HG02938 (cell line): ENCODE measurements around the gene PSMB1.
"Not testable (repeated sequence)": the region's sequence is repeated elsewhere in the genome, so short reads cannot be mapped to it uniquely, and the experiment has no call there.

Experiments
- ATAC-seq: cut with Tn5 transposase; IDR thresholded peaks from one replicate; pipeline ENCODE4 v1.9.1; 2021; ENCODE audit warnings: mild to moderate bottlenecking, moderate library complexity; ENCODE audit not compliant: unreplicated experiment

The PSMB1 gene

DNA sequence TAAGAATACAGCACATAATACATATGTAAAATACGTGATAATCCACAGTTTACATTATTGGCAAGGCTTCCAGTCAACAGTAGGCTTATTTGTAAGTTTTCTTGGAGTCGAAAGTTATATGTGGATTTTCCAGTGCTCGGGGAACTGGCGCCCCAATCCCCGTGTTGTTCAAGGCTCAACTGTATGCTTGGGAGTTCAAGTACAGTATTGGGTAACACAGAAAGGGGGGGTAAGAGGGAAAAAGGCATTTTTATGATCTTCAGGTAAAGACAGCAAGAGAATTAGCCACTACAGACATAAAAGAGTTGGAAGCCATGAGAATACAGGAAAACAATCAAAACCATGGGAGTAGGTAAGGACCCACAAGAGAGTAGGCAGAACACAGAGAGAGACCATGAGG, 16.4 kb downstream of the PSMB1 start:
- no peak for ATAC-seq

DNA sequence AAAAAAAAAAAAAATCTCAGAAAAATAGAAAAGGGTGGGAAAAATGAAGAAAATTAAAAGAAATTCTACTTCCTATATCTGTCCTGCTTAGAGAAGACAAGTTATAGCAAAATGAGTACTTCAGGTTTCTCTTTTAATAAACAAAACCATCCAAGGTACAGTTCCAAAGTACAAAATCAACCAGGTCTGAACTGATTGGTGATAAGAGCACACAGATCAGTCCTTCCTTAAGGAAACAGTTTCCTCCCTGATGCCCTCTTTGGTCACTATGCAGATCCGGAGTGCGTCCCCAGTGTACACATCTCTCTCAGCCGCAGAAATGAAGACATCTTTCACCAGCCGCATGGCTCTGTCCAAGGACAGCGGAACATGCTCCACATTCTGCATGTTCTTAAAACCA, 18.1 kb downstream of the PSMB1 start:
- no peak for ATAC-seq

DNA sequence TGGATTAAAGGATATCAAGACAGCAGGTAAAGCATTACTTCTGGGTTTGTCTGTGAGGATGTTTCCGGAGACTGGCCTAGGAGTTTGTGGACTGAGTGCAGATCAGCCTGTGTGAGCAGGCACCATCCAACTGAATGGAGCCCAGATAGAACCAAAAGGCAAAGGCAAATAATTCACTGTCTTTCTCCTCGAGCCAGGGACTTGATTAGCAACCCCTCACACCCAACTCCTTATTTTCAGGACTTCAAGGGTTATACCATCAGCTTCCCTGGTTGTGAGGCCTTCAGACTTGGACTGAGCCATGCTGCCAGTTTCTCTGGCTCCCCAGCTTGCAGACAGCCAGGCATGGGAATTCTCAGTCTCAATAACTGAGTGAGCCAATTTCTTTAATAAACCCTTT, 19.3 kb downstream of the PSMB1 start:
- ATAC-seq, result no peak

DNA sequence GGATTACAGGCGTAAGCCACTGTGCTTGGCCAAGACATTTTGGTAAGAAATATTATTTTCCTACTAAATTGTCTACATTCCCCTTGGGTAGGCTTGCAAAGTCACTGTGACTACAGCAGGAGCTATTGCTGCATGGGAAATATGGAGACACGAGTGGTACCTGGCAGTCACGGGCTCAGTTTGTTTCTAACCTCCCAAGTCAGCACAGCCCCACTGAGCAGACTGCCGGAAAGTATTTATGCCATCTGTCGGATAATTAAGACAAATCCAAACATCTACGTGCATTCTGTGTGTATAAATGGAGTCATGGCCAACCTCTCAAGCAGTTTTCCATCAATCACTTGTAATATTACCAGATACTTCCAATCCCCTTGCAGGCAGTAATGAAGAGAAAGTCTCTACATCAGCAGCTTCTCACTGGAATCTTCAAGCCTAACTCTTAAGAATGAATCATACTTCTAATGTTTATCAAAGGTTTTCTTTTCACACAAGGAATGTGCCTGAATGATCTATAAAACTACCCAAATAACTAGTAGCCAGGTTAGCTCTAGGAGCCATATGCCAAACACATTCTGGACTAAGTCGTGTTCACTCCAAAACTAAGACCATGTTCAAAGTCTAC, 20.1 kb downstream of the PSMB1 start:
- no peak for ATAC-seq

DNA sequence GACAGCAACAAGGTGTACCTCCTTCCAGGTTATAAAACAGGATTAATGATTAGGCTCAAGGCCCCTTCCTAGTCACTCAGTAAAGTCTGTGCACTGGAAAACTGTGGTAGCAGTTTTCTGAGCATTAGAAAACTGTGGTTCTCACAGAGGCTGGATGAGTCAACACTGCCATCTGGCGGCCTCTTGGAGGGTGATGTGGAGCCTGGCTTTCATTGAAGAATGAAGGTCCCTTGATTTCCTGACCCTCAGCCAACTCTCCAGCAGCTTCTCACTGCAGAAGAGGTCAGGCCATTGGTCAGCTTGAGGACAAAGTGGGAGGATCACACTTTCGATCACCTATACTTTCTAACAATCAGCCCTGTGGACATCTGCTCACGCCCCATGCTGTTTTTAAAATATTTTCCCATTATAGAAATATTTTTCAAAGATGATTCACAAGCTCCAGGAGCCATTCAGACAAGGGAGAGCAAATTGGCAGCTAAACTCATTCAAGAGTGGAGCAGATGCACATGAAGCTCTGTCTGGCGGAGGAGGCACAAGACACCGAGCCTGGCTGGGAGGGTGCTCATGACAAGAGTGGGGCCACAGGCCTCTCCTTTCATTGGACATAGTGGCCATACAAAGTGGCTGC, 23.2 kb downstream of the PSMB1 start:
- peak; percentile 82 for ATAC-seq

DNA sequence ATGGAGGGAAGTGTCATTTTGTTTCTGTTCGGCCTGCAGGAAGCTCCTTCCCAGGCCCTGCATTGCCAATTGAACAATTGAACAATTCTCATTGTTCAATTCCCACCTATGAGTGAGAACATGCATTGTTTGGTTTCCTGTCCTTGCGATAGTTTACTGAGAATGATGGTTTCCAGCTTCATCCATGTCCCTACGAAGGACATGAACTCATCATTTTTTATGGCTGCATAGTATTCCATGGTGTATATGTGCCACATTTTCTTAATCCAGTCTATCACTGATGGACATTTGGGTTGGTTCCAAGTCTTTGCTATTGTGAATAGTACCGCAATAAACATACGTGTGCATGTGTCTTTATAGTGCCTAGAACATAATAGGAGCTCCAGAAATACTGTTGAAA, 25.1 kb downstream of the PSMB1 start:
- not testable (repeated sequence) for ATAC-seq

DNA sequence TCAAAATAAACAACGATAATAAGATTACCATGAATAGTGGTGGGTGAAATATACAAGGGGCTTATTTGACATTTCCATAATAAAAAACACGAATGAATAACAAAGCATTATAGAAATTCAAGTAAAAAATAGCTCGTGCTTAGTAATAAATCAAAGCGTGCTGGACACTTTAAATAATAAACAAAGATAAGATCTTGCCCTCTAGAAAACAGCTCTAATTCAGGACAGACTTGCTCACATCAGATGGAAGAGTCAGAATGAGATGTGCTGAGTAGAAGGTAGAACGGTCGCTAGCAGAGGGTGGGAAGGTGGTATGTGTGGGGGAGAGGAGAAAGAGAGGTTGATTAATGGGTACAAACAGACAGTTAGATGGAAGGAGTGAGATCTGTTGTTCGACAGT, 27.3 kb downstream of the PSMB1 start:
- ATAC-seq, result no peak

DNA sequence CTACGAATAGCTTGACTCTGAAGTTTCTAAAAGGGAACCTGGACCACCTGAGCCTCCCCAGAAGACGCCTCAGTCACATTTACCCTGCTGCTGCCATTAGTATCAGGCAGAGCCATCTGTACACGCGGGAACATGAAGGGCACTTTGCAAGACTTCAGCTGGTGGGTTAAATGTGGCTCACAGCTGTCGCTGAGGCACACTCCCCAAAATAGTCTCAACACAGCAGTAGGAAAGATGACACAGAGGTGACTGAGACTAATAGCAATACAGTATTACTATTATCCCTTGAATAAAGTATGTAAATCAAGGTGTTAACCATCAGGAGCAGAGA, 29.0 kb downstream of the PSMB1 start:
- no peak for ATAC-seq

DNA sequence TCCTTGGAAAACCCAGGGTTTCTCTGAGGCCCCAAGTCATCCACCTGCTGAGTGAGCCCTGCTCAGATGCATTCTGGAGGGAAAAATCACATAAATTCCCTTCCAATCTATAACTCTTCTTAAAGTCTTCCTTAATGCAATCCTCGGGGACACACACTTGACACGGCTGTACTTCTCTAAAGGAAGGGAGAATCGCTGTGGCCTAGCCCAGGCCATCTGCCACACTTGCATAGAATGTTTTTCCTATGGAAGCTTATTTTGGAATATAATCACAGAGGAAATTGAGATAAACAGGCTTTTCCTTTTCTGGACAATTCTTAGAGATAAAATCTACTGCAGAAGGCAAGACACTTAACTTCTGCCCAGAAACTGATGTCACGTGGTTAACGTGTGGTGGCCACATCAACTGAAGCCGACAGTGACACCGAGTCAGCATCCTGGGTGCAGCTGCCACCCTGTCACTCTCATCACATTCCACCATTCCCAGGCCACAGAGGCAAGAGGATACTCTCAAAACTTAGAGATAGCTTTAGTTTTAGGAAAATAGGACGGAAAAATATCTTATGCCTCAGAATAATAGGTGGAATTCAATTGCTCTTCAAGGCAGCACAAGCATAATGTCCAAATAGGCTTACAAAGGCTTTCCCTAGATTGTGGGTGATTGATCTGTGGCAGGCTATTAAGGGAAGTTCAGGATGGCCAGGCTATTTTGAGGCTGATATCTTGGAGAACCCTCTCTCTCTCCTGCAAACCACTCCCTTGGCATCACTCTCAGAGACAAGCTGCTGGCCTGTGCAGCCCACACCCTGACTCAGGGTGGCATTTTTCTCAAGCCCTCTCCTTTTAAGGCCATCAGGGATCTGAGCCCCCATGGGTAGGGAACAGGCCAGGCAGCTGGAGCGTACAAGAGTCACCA, 29.6 kb downstream of the PSMB1 start:
- no peak for ATAC-seq

DNA sequence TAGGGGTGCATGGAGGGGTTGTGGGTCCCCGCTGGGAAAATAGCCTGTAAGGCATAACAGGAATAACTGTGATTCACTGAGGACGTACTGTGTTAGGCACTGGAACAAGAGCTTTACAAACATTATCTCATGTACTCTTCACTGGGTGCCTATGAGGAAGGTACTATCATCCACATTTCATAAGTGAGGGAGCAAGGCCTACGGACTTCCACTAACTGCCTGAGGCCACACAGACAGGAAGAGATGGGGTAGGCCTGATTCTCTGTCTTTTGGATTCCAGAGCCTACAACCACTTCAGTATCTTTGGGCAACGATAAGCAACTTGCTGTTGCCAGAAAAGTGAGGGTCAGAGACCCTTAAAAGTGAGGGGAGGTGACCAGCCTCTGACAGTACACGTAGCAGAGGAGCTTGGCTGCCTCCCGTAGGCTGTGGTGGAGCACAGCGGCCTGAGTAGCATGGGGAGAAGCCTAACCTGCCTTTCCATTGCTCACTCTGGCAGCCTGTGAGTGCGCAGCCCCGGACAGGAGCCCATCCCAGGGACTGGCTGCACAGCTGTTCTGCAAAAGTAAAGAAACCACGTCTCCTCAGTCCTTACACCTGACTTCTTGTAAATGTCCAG, 30.4 kb downstream of the PSMB1 start:
- ATAC-seq, result no peak

DNA sequence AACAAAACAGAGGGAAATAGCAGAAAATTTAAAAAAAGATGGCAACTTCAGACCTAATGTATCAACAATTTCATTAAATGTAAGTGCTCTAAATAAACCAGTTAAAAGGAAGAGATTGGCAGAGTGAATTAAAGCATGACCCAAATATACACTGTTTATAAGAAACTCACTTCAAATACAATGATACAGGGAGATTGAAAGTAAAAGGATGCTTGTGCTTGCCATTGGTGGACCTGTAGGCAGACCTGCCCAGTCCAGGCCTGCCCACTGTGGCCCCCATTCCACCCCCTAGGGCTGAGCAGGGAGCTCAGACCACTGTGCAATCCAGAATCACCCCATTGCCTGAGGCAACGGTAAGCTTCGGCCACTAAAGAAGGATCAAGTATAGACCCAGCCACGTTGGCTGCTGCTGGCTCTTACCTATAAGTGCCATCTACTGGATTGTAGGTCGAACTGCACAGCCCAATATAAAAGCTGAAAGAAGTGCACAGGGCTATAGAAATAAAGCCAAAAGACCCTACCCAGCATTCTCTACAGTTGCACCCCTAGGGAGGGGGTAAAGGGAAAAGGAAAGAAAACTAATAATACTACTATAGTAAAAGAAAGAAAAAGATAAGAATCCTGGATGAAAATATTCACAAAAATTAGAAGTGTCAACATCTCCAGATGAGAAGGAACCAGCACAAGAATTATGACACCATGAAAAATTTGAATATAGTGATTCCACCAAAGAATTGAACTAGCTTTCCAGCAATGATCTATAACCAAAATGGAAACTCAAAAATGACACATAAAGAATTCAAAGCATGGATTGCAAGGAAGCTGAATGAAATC, 36.1 kb downstream of the PSMB1 start:
- peak; percentile 97 for ATAC-seq

DNA sequence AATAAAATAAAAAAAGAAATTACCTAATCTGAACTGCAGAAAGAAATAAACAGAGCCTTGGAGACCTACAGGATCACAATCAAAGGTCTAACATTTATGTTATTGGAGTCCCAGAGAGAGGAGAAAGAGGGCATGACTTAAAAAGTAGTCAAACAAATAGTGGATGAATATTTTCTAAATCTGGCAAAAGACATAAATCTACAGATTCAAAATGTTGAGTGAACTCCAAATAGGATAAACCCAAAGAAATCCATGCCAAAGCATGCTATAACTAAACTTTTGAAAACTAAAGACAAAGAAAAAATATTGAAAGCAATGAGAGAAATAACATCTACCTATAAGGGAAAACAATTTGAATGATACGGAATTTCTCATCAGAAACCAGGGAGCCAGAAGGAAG, 38.2 kb downstream of the PSMB1 start:
- no peak for ATAC-seq

DNA sequence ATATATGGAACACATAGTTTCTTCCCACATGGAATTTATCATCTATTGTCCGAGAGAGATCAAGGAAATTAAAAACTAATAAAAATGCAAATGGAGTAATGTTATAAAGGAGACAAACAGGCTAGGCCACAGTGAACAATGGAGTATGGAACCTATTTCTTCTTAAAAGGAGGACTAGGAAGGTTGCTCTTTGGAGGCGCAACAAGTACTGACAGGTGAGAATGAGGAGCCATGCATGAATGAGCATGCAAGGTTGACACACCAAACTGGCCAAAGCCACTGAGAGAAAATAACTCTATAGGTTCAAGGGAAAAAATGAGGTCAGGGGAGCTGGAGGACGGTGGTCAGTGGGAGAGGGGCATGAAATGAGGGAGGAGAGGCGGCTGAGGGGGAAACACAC, 40.9 kb downstream of the PSMB1 start:
- no peak for ATAC-seq

DNA sequence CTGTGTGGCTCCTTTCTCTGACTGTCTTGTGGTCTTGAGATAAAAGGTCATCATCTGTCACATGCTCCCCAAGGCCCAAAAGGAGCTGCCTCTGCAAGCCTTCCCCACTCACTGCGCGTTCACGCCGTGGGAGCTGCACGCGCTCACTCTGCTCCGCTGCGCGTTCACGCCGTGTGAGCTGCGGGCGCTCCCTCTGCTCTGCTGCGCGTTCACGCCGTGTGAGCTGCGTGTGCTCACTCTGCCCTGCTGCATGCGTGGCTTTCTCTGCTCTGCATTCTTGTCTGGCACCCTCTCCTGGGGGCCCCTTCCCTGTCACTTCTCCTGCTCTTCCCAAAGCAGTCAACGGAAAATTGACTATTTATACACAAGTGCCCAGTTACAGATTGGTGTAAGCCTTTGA, 42.5 kb downstream of the PSMB1 start:
- ATAC-seq, result no peak

DNA sequence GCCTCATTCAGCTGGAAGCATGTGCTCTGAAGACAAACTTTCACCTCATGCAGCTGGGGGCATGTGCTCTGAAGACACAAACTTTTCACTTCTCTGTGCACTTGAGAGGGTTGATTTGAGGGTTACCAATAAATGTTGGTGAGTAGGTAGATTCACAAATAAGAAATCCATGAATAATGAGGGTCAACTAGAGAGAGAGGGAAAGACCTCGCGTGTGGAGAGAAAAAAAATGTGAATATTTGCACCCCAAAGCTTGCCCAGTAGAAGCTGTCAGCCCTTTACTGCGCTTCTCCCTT, 43.4 kb downstream of the PSMB1 start:
- ATAC-seq, result no peak

DNA sequence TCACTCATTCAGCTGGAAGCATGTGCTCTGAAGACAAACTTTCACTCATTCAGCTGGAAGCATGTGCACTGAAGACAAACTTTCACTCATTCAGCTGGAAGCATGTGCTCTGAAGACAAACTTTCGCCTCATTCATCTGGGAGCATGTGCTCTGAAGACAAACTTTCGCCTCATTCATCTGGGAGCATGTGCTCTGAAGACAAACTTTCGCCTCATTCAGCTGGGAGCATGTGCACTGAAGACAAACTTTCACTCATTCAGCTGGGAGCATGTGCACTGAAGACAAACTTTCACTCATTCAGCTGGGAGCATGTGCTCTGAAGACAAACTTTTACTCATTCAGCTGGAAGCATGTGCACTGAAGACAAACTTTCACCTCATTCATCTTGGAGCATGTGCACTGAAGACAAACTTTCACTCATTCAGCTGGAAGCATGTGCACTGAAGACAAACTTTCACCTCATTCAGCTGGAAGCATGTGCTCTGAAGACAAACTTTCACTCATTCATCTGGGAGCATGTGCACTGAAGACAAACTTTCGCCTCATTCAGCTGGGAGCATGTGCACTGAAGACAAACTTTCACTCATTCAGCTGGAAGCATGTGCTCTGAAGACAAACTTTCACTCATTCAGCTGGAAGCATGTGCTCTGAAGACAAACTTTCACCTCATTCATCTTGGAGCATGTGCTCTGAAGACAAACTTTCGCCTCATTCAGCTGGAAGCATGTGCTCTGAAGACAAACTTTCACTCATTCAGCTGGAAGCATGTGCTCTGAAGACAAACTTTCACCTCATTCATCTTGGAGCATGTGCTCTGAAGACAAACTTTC, 44.0 kb downstream of the PSMB1 start:
- not testable (repeated sequence) for ATAC-seq

DNA sequence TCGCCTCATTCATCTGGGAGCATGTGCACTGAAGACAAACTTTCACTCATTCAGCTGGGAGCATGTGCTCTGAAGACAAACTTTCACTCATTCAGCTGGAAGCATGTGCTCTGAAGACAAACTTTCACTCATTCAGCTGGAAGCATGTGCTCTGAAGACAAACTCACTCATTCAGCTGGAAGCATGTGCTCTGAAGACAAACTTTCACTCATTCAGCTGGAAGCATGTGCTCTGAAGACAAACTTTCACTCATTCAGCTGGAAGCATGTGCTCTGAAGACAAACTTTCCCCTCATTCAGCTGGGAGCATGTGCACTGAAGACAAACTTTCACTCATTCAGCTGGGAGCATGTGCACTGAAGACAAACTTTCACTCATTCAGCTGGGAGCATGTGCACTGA, 44.8 kb downstream of the PSMB1 start:
- ATAC-seq, result not testable (repeated sequence)

DNA sequence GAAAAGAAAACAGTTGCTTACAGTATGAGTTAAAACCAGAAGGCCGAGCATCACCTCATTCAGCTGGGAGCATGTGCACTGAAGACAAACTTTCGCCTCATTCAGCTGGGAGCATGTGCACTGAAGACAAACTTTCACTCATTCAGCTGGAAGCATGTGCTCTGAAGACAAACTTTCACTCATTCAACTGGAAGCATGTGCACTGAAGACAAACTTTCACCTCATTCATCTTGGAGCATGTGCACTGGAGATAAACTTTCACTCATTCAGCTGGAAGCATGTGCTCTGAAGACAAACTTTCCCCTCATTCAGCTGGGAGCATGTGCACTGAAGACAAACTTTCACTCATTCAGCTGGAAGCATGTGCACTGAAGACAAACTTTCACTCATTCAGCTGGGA, 45.4 kb downstream of the PSMB1 start:
- not testable (repeated sequence) for ATAC-seq

DNA sequence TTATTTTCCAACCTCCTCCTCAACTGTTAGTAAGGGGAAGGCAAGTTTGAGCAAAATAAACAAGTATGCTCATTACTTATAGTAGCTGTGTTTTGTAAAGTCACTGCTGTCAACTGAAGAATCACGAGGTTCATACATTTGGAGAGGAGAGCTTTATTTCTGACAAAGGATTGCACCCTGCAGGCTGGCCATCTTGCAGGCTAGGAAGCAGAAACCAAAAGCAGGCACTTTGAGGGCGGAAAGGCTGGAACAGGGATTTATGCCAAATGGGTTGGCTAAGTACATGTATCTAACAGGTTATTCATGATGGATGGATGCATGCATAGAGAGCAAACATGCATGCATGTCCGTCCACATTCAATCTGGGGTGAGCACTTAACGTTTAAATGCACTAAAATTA, 46.7 kb downstream of the PSMB1 start:
- ATAC-seq, result no peak

DNA sequence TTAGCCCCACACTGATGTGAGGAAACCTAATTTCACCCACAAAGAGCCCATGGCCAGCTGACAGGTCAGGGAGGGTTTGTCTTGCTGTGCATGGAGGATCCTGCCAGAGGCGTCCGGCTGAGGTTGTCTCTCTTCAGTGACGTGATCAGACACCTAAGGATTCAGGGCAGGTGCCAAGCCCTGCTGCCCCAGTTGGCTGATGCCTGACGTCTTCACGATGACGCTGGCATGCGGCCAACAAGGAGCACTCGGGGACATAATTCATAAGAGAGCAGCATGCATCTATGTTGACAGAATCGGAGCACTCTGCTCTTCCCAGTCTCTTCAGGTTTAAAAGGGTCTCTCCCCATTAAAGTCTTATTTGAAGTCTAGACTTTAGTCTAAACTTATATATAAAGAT, 47.8 kb downstream of the PSMB1 start:
- ATAC-seq, result no peak
